Trophoblast cell (in vitro differentiated cells and primary cell): ENCODE data around the gene NR1D1.

ENCODE experiments used
- DNase-seq, 2 donors: peaks; one replicate each; pipeline ENCODE4 v3.0.0-alpha.2; 2016
- H2AFZ ChIP-seq: 2 replicates; pipeline ENCODE4 v1.6.1; 2013; ENCODE audit warnings: low read length, moderate library complexity, mild to moderate bottlenecking; ENCODE audit not compliant: insufficient read depth, poor library complexity
- H2AK5ac ChIP-seq: 2 replicates; pipeline ENCODE4 v1.6.1; 2013; ENCODE audit warnings: mild to moderate bottlenecking, low read length
- H2BK120ac ChIP-seq: 2 replicates; pipeline ENCODE4 v1.6.1; 2013; ENCODE audit warnings: low read length, mild to moderate bottlenecking, moderate library complexity; ENCODE audit not compliant: insufficient read depth, poor library complexity
- H2BK12ac ChIP-seq: 2 replicates; pipeline ENCODE4 v1.6.1; 2013; ENCODE audit warnings: mild to moderate bottlenecking, low read length, moderate library complexity
- H2BK5ac ChIP-seq: 2 replicates; pipeline ENCODE4 v1.6.1; 2013; ENCODE audit warnings: low read length, low read depth, moderate library complexity, mild to moderate bottlenecking; ENCODE audit not compliant: poor library complexity
- H3K14ac ChIP-seq: 2 replicates; pipeline ENCODE4 v1.6.1; 2013; ENCODE audit warnings: mild to moderate bottlenecking, low read length
- H3K18ac ChIP-seq: 2 replicates; pipeline ENCODE4 v1.6.1; 2013; ENCODE audit warnings: mild to moderate bottlenecking, low read length
- H3K23ac ChIP-seq: 2 replicates; pipeline ENCODE4 v1.6.1; 2013; ENCODE audit warnings: low read length
- H3K27ac ChIP-seq: 2 replicates; pipeline ENCODE4 v1.5.1; 2013; ENCODE audit warnings: low read depth, mild to moderate bottlenecking, inconsistent platforms, low read length, moderate library complexity
- H3K27me3 ChIP-seq: 2 replicates; pipeline ENCODE4 v1.6.1; 2013; ENCODE audit warnings: inconsistent platforms, mild to moderate bottlenecking, low read length, moderate library complexity; ENCODE audit not compliant: insufficient read depth
- H3K36me3 ChIP-seq, 2 experiments: 1 replicate in 1 of 2; 2 replicates in 1 of 2; pipeline ENCODE4 v1.6.1; 2013; ENCODE audit warnings: low read length in 2 of 2, mild to moderate bottlenecking in 2 of 2, moderate library complexity in 1 of 2; ENCODE audit not compliant: insufficient read depth in 2 of 2, control insufficient read depth in 1 of 2
- H3K4ac ChIP-seq: 2 replicates; pipeline ENCODE4 v1.6.1; 2013; ENCODE audit warnings: low read depth, mild to moderate bottlenecking, low read length, moderate library complexity
- H3K4me1 ChIP-seq, 2 experiments: 1 replicate in 1 of 2; 2 replicates in 1 of 2; pipeline ENCODE4 v1.6.1; 2013; ENCODE audit warnings: low read length in 2 of 2, mild to moderate bottlenecking in 2 of 2, moderate library complexity in 1 of 2; ENCODE audit not compliant: insufficient read depth in 2 of 2, control insufficient read depth in 1 of 2
- H3K4me2 ChIP-seq: 2 replicates; pipeline ENCODE4 v1.6.1; 2013; ENCODE audit warnings: inconsistent platforms, mild to moderate bottlenecking, low read length, moderate library complexity
- H3K4me3 ChIP-seq: 2 replicates; pipeline ENCODE4 v1.5.1; 2013; ENCODE audit warnings: mild to moderate bottlenecking, low read depth, low read length, inconsistent platforms
- H3K79me1 ChIP-seq: one replicate; pipeline ENCODE4 v1.6.1; 2013; ENCODE audit warnings: low read length
- H3K79me2 ChIP-seq: 2 replicates; pipeline ENCODE4 v1.6.1; 2013; ENCODE audit warnings: low read length, mild to moderate bottlenecking; ENCODE audit not compliant: control insufficient read depth, insufficient read depth, poor library complexity
- H3K9ac ChIP-seq: 2 replicates; pipeline ENCODE4 v1.6.1; 2013; ENCODE audit warnings: mild to moderate bottlenecking, low read length
- H3K9me3 ChIP-seq: 2 replicates; pipeline ENCODE4 v1.6.1; 2013; ENCODE audit warnings: low read depth, mild to moderate bottlenecking, control low read depth, inconsistent platforms, low read length; ENCODE audit not compliant: insufficient read depth
- H4K12ac ChIP-seq: 2 replicates; pipeline ENCODE4 v1.6.1; 2013; ENCODE audit warnings: low read depth, mild to moderate bottlenecking, low read length, moderate library complexity
- H4K8ac ChIP-seq: 2 replicates; pipeline ENCODE4 v1.6.1; 2013; ENCODE audit warnings: low read depth, mild to moderate bottlenecking, low read length, moderate library complexity
- H4K91ac ChIP-seq: one replicate; pipeline ENCODE4 v1.6.1; 2013; ENCODE audit warnings: low read depth, mild to moderate bottlenecking, low read length, moderate library complexity
- WGBS: extraction: QIAGEN DNeasy Blood & Tissue Kit; methylation state at CpG from one replicate; pipeline ENCODE4 v1.1.7; 2013; ENCODE audit warnings: missing lambda C conversion rate; ENCODE audit not compliant: insufficient read length, insufficient coverage; ENCODE audit errors: extremely low coverage; 5-methylcytosine and 5-hydroxymethylcytosine counted together

Gene NR1D1

GRCh38 chr17:40139566-40140058 lies 39.2 kb upstream of the NR1D1 start:
- Histone ChIP-seq H3K27me3 (no peaks in the 10 kb centered on the region), H3K9ac (peak overlapping the region; percentile 59), H2BK5ac (peak overlapping the region; percentile 29), H3K4me1 (peaks cover 5 to 9% of the 10 kb centered on the region in 2 experiments), H3K23ac (no peak overlapping the region), H3K27ac (peak overlapping the region; percentile 60), H3K4me3 (peak overlapping the region; percentile 51), H3K79me1 (peaks cover 10% of the 10 kb centered on the region), H3K18ac (peak overlapping the region; percentile 12), H3K4me2 (peak overlapping the region; percentile 65), H3K36me3 (peaks cover 8 to 22% of the 10 kb centered on the region in 2 experiments), H4K8ac (peak overlapping the region; percentile 80), H4K12ac (peak overlapping the region; percentile 57), H3K4ac (peak overlapping the region; percentile 68), H3K79me2 (peaks cover 7% of the 10 kb centered on the region), H2AK5ac (peak overlapping the region; percentile 72), H3K9me3 (no peaks in the 10 kb centered on the region), H2BK12ac (no peak overlapping the region), H2BK120ac (peak overlapping the region; percentile 29), H4K91ac (peak overlapping the region; percentile 50), H2AFZ (peak overlapping the region; percentile 50), H3K14ac (peak overlapping the region; percentile 33)
- no CpG with 5 or more reads among the region's 14 CpGs for WGBS
- no peak for DNase-seq

- Histone ChIP-seq H3K4me1 (peaks cover 5% of the 10 kb centered on the region in 2 experiments), H3K14ac (no peak overlapping the region), H2BK12ac (no peak overlapping the region), H2AFZ (no peak overlapping the region), H3K4me3 (no peak overlapping the region), H3K18ac (no peak overlapping the region), H2BK5ac (no peak overlapping the region), H2BK120ac (no peak overlapping the region), H3K23ac (no peak overlapping the region), H3K4ac (no peak overlapping the region), H2AK5ac (no peak overlapping the region), H4K91ac (no peak overlapping the region), H3K79me1 (peaks cover 10% of the 10 kb centered on the region), H3K9ac (no peak overlapping the region), H3K79me2 (peaks cover 7% of the 10 kb centered on the region), H3K27ac (no peak overlapping the region), H3K27me3 (no peaks in the 10 kb centered on the region), H3K4me2 (no peak overlapping the region), H3K9me3 (no peaks in the 10 kb centered on the region), H4K12ac (no peak overlapping the region), H3K36me3 (peaks cover 12 to 41% of the 10 kb centered on the region in 2 experiments), H4K8ac (no peak overlapping the region)
- no CpG with 5 or more reads among the region's 3 CpGs for WGBS
- no peak for DNase-seq
Observed at GRCh38 chr17:40135817-40136216, 35.4 kb upstream of the NR1D1 start.

GRCh38 chr17:40134184-40134583 lies 33.8 kb upstream of the NR1D1 start:
- peaks cover 0 to 2% of the 10 kb centered on the region in 2 experiments for H3K4me1 ChIP-seq
- no CpG with 5 or more reads among the region's 7 CpGs for WGBS
- H2AK5ac ChIP-seq: no peak overlapping the region
- H2BK12ac ChIP-seq: no peak overlapping the region
- H3K36me3 ChIP-seq: peaks cover 18 to 55% of the 10 kb centered on the region in 2 experiments
- H3K4ac ChIP-seq: no peak overlapping the region
- H2AFZ ChIP-seq: no peak overlapping the region
- no peaks in the 10 kb centered on the region for H3K9me3 ChIP-seq
- no peaks in the 10 kb centered on the region for H3K79me2 ChIP-seq
- no peak overlapping the region for H3K27ac ChIP-seq
- H4K91ac ChIP-seq: no peak overlapping the region
- H2BK120ac ChIP-seq: no peak overlapping the region
- H3K23ac ChIP-seq: no peak overlapping the region
- no peaks in the 10 kb centered on the region for H3K27me3 ChIP-seq
- no peak overlapping the region for H3K18ac ChIP-seq
- no peak overlapping the region for H4K8ac ChIP-seq
- H3K79me1 ChIP-seq: no peaks in the 10 kb centered on the region
- H3K4me2 ChIP-seq: no peak overlapping the region
- H3K14ac ChIP-seq: no peak overlapping the region
- DNase-seq: no peak
- no peak overlapping the region for H2BK5ac ChIP-seq
- no peak overlapping the region for H3K9ac ChIP-seq
- H3K4me3 ChIP-seq: no peak overlapping the region
- no peak overlapping the region for H4K12ac ChIP-seq

- Histone ChIP-seq H2AFZ (no peak overlapping the region), H3K36me3 (peaks cover 28 to 62% of the 10 kb centered on the region in 2 experiments), H3K79me2 (no peaks in the 10 kb centered on the region), H3K27ac (no peak overlapping the region), H4K8ac (no peak overlapping the region), H3K4me2 (no peak overlapping the region), H2AK5ac (no peak overlapping the region), H3K4ac (no peak overlapping the region), H3K9me3 (no peaks in the 10 kb centered on the region), H3K9ac (no peak overlapping the region), H3K14ac (no peak overlapping the region), H4K12ac (no peak overlapping the region), H3K79me1 (no peaks in the 10 kb centered on the region), H3K4me3 (no peak overlapping the region), H3K27me3 (no peaks in the 10 kb centered on the region), H4K91ac (no peak overlapping the region), H3K23ac (no peak overlapping the region), H3K4me1 (no peaks in the 10 kb centered on the region), H2BK12ac (no peak overlapping the region), H2BK120ac (no peak overlapping the region), H2BK5ac (no peak overlapping the region), H3K18ac (no peak overlapping the region)
- no CpG with 5 or more reads among the region's 7 CpGs for WGBS
- DNase-seq: peak; percentile 77 to 94
Observed at GRCh38 chr17:40130352-40131042, 30.1 kb upstream of the NR1D1 start.
